RPMI8226 (cell line): Measurements from ENCODE around the gene RNF128.

ENCODE experiments used
- DNase-seq: peaks from one replicate; pipeline ENCODE4 v3.0.0-alpha.2; 2015

RNF128 gene, protein sequence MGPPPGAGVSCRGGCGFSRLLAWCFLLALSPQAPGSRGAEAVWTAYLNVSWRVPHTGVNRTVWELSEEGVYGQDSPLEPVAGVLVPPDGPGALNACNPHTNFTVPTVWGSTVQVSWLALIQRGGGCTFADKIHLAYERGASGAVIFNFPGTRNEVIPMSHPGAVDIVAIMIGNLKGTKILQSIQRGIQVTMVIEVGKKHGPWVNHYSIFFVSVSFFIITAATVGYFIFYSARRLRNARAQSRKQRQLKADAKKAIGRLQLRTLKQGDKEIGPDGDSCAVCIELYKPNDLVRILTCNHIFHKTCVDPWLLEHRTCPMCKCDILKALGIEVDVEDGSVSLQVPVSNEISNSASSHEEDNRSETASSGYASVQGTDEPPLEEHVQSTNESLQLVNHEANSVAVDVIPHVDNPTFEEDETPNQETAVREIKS

DNA sequence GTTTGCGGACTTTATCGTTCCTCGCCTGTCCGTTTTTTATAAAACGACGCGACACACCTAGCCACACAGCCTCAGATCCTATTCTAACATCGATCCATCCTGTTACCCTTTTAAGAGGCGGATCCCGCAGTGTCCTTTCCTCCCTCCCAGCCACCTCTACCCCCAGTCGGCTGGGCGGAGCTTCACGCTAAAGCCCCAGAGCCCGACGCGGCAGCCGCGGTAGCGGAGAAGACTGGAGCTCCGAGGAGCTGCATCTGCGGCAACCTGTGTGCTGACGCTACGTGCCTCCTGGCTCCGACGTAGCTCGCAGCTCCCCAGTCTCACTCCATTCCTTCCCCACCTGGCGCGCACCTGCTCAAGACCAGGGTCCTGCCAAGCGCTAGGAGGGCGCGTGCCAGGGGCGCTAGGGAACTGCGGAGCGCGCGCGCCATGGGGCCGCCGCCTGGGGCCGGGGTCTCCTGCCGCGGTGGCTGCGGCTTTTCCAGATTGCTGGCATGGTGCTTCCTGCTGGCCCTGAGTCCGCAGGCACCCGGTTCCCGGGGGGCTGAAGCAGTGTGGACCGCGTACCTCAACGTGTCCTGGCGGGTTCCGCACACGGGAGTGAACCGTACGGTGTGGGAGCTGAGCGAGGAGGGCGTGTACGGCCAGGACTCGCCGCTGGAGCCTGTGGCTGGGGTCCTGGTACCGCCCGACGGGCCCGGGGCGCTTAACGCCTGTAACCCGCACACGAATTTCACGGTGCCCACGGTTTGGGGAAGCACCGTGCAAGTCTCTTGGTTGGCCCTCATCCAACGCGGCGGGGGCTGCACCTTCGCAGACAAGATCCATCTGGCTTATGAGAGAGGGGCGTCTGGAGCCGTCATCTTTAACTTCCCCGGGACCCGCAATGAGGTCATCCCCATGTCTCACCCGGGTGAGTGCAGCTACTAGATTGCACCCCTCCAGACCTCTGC, at the start of gene RNF128:
RNF128 (plus strand) TSS at position 217 of the 953 bp plus-strand sequence; CDS start at position 430, 213 bp downstream.
- no peak for DNase-seq

DNA sequence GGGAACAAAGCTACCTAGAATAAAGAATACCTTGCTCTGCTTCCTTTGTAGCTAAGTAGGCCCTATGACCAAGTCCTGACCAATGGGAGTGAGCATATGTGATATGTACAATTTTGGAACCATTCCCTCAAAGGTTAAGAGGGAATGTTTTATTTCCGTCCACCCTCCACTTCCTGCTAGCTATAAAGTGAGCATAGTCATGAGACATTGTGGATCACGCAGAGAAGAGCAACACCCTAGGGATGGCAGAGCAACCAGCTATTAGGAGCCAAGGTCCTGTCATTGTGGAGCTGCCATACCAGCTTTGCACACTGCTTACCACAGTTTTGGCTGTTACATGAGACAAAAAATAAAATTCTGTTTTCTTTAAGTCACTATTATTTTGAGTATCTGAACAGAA, 45.8 kb upstream of the RNF128 start:
- DNase-seq: no peak

DNA sequence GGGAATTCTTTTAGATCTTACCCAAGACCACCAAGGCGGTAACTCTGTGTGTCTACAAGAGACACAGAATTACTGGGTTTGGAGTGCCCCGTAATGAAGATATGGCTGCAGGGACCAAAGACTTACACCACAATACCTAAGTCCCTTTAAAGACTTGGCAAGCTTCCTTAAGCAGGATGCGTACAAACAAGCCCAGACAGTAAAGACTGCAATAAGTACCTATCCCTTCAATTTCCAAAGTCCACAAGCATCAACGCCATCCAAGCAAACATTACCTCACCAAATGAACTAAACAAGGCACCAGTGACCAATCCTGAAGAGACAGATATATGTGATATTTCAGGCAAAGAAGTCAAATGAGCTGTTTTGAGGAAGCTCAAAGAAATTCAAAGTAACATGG, 42.3 kb upstream of the RNF128 start:
- DNase-seq: no peak

DNA sequence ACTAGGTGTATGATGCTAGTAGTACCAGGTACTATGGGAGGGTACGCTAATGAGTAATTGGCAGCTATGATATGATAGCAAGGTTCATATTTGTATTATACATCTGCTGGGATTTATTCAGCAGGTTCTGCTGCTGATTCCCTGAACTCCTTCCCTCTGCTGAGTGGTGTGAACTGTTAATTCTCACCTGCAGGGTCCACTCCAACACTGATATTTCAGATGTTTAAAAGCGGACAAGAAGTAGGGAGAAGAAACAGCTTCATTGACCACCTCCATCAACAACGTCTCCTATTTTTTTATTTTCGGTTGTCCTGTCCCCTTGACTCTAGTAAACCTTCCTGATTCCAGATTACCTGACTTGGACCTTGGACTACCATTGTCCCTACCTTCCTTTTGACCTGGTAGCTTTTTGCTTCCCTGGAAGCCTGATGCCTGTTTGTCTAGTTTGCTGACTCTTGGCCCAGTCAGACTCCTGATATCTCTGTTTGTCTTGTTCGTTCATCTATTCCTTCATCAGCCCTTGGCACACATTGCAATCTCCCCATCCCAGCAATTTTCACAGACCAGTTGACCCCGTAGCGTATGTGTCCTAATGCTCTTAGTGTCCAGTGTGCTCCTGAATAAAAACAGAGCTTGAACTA, 34.0 kb upstream of the RNF128 start:
- DNase-seq: no peak

DNA sequence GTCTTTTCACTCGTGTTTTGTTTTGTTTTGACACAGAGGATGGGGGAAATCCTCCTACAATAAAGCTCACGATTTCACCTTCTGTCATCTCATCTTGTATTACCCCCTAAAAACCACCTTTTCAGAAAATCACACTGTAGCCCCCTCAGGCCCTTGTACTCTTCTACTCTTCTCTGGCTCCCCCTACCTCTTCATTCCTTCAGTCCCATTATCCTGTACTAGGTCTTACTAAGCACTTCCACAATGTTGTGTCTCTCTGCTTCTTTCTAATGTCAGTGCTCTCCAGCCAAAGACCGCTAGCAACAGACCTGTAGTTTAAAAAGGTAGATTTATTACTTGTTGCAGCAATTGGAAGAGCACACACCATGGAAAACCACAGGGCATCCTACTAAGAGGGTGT, 30.0 kb upstream of the RNF128 start:
- no peak for DNase-seq

DNA sequence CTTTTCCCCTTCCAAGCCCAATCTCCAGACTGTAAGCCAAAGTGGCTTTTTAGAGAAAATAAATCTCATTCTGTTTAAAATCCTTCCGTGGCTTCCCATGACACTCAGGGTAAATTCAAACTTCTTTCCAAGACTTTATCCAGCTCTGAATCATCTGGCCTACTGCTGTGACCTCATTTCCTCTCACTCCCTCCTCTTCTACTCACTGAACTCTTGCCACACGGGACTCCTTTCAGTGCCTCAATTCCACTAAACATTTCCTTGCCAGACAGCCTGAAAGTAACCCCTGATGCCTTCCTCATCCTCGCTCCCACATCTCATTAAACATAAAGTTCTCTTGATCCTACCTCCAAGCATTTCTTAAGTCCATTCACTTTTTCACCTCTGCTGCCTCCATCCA, 27.8 kb upstream of the RNF128 start:
- no peak for DNase-seq

DNA sequence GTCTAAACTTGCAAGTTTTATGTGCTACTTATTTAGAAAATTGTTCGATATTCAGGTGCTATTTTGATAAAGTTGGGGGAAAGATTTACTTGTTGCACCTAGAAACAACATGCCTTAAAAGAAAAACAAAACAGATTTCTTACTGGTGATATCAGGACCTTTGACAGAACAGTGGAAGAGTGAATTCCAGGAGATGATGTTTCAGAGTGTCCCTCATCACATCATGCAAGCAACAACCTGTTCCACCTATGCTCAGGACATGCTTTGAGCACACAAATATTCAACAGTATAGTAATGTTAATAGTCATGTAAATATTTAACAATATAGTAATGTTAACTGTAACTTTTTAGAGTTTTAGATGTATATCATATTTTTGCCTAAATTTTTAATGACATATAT, 23.9 kb upstream of the RNF128 start:
- DNase-seq: no peak

DNA sequence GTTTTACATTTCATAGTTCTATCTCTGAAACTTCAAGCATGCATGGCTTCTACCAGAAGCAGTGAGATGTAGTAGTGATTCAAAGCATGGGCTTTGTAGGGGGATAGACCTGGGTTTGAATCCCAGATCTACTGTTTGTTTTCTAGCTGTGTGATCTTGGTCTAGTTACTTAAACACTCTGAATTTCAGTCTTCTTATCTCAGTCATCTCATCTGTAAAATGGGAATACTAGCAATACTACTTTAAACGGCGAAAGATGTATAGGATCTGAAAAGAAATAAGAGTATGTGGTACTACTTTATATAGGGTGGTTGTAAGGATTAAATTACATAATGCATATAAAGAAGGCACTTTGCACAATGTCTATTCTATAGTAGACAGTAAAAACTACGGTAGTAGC, 20.0 kb upstream of the RNF128 start:
- DNase-seq: no peak

DNA sequence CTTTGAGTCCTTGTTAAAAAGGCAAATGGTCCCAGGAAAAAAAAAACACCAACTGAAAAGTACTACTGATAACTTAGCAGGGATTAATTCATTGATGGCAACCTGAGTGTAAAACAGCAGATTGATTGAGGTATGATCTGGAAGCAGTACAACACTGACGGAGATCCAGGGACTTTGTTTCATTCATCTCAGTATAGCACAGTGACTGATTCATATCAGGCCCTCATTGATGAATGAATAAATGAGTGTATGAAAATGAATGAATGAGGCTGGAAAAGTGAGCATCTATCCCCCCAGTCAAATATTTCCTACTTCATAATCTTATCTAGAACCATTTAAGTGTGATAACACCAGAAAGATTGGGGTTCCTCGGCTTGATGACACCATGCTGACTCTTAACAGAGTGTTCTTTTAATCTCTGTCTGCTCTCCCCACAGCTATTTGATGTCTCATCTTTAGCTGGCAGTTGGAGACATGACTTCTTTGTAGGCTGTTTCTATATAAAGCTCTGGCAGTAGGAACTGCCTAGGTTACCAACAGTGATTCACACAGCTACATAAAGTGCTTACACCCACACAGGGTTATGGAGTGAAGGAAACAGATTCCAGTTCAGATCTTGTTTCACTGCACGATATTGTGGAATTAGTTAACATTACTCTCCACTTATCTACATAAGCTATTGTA, 18.6 kb upstream of the RNF128 start:
- no peak for DNase-seq

DNA sequence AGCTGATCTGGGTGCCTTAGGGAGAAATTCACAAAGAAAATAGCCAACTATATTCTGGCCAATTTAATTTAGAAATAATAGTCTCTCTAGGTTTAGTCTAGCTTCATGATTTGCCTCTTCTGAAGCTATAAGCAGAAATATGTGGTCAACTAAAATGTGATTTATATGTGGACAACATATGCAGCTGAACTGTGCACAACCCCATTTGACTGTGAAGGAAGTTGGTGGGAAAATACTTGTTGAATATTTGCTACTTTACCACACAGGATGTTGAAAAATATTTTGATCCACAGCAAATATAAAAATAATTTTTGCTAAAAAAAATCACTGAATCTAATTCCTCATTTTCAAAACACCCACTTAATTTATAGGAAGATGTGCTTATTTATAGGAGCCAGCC, 15.7 kb upstream of the RNF128 start:
- DNase-seq: no peak

DNA sequence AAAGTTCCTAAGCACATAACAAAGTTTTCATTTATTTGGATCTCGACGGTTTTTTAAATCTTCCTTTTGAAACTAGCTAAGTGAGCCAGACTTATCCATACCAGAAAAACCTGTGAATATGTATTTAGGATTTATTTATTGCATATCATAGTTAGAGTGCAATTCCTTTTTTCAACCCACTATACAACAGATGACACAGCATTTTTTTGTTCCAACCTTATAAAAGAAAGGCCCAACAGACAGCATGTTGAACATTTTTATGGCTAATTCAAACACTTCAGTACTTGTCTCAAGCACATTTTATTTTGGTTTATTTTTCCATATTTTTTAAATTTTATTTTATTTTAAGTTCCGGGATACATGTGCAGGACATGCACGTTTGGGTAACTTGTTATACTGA, 15.1 kb upstream of the RNF128 start:
- no peak for DNase-seq

DNA sequence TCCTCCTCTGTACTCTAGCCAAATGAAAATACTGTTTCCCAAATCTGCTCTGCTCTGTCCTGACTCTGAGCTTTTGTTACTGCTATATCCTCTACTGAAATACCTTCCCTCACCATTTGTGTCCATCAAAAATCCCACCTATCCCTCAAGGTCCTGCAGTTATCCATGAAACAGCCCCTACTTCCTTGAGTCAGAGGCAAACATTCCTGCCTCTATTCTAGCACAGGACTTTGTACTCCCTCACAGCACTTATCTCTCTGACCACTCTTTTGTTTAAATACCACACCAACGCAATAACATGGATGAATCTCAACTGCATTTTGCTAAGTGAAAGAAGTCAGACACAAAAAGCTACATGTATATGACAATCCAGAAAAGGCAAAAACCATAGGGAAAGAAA, 10.5 kb upstream of the RNF128 start:
- no peak for DNase-seq

DNA sequence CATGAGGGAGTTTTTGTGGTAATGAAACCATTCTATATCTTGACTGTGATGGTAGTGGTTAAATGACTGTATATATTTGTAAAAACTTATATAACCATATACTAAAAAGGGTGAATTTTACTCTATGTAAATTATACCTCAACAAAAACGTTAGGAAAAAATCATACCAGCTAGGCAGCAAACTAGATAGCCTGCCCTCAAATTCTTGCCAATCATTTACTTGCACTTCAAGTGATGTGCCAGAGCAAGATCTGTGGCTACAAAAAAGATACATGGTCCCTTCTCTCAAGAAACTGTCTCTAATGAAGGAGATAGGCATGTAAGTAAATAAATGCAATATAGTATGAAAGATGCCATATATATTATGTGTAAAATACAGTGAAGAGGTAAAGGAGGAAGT, 10.0 kb upstream of the RNF128 start:
- no peak for DNase-seq

DNA sequence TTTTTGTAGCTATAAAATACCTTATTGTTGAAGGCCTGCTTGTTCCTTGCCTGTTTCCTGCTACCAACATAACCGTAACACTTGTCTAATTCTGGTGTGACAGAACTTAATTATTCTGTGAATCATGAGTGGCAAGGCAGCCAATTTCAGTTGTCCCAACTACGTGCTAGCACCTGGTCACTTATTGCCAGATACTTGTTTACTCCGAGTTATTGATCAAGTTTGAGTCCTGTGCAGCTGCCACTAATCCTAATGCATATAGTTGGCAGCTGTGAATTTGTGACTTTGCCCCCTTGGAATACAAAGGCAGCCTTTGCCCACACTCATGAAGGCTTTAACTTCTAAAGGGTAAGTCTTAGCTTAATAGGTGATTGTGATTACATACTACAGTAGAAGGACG, 7.8 kb upstream of the RNF128 start:
- no peak for DNase-seq

DNA sequence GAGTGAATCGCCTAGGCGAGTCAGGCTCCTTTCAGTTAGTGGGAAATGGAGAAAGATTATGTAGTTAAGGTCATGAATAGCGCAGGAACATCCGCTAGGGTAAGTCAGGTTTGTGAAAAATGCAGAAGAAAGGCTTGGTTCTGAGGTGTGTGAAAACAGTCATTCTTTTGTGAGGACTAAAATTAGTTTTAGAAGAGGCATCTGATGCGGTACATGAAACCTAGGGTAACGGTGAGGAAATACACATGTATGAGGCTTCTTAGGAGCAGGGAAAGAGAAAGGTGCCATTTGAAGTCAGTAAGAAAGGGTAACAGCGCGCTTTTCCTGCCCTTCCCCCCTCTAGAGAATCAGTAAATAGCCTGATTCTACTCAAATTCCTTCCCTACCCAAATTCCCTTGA, 570 bp upstream of the RNF128 start:
- no peak for DNase-seq

DNA sequence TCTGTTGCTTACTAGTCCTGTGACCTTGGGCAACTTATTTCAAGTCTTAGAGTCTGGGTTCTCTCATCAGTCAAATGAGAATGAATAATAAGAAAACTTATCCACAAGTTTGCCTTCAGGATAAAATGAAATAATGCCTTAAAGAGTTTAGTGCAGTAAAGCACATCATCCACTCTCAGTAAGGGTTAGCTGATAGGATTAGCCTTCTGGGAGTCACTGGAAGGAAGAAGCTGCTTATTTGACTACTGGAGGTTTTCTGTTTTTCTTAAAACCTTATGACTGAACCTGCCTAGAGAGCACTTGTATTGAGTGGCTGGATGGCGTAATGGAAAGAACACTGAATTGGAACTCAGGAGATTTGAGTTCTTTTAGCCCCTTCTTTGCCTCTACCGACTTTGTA, 1.8 kb downstream of the RNF128 start:
- DNase-seq: no peak

DNA sequence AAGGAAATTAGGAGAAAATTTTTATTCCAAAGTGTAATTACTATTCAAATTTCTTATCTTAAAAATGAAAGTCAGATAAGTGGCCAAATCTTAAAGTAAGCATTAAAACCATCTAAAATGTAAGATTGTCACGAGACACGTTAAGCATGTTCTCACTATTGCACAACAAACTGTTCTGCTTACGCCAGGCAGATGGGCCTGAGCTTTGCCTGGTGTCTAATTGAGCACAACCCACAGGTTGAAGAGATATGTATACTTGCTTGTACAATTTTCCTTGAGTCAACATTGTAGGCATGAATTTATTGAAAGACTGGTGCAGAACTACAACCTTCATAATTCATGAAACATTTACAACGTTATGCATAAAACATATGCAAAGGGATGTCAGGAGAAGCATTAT, 3.9 kb downstream of the RNF128 start:
- DNase-seq: no peak

DNA sequence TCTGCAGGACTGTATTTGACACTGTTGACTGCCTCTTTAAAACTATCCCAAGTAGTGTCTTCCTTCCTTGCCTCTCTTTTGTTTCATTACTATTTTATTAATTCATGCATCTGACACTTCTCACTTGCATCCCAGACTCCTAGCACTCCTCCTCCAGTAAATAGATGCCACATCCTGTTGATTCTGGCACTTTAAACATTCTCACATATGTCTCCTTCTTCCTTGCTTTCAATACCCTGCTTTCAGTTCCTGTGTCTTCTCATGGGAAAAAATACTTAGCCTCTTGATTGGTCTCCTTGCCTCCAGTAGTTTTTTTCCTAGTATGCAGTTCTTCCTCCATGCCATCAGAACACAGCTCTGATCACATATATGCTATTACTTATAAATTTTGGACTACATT, 5.1 kb downstream of the RNF128 start:
- no peak for DNase-seq

DNA sequence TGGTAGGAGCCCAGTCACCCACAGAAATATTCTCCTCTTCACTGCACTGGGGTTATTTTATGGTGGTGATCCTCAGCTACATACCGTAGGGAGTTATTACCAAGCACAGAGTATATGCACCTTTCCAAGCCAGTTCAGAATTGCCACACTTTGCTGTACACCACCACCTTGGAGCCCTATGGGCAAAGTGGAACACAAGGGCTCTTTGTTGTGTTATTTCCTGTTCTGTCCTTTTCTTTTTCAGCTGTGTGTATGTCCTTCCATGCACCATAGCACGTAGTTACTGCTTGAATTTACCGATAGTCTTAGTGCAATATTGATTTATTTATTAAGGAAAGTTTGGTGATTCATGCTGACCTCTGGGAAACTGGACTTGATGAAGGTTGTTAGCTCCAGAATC, 8.3 kb downstream of the RNF128 start:
- DNase-seq: no peak

DNA sequence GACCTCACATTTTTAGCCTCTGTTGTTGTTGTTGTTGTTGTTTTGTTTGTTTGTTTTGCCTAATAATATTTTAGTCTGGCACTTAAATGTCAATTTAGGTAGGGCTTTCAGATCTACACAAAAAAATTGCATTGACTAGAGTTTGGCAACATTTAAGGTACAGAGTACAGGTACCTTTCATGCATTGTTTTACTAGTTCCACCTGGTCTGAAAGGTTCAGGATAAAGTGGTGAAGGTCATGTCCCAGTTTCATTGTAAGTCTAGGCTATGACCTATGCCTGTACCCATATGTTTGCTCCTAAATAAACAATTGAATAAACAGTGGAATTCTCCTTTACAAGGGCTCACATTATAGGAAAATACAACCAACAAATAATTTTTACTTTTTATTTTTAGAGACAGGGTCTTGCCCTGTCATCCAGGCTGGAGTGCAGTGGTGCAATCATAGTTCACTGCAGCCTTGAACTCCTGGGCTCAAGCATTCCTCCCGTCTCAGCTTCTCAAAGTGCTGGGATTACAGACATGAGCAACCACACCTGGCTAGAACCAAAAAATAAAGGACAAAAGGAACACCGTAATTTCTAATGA, 13.8 kb downstream of the RNF128 start:
- DNase-seq: no peak

DNA sequence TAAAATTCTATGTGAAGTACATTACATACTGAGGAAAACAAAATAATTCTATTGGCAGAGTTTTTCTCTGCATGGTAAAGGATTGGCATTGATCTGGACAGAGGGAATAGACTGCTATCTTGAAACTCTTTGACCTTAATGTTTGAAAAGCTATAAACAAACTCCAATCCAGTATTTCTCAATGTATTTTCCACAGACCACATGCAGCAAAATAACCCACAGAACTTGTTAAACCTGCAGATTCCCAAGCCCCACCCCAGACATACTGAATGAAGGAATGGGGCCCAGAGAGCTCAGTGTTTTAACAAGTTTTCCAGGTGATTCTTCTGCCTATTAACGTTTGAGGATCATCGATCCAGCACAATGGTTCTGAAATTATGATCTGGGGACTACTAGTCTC, 15.7 kb downstream of the RNF128 start:
- DNase-seq: no peak

DNA sequence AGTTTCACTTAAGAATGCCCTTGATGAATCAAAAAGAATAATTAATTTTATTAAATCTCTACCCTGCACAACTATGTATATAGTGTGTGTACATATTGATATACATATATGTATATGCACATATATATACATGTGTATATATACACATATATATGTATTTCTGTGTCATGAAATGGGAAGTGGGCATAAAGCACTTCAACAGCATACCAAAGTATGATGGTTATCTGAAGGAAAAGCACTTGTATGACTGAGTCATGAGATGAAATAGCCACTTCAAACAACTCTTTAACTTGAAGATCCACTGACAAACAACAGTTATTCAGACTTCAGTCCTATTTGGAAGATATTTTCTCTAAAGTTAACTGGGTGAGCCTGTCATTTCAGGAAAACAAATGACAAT, 16.3 kb downstream of the RNF128 start:
- no peak for DNase-seq

DNA sequence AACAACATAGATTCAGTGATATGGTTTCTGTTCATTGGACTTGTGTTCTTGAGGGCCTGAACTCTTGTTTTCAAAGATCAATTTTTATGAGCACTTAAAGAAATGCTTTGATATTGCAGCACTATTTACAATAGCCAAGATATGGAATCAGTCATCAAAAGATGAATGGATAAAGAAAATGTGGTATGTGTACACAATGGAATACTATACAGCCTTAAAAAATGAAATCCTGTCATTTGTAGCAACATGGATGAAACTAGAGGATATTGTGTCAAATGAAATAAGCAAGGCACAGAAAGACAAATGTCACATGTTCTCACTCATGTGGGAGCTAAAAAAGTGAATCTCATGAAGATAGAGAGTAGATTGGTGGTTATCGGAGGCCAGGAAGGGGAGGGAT, 21.9 kb downstream of the RNF128 start:
- DNase-seq: no peak
